ENCODE results near the gene MAPRE2.

Gene MAPRE2

DNA sequence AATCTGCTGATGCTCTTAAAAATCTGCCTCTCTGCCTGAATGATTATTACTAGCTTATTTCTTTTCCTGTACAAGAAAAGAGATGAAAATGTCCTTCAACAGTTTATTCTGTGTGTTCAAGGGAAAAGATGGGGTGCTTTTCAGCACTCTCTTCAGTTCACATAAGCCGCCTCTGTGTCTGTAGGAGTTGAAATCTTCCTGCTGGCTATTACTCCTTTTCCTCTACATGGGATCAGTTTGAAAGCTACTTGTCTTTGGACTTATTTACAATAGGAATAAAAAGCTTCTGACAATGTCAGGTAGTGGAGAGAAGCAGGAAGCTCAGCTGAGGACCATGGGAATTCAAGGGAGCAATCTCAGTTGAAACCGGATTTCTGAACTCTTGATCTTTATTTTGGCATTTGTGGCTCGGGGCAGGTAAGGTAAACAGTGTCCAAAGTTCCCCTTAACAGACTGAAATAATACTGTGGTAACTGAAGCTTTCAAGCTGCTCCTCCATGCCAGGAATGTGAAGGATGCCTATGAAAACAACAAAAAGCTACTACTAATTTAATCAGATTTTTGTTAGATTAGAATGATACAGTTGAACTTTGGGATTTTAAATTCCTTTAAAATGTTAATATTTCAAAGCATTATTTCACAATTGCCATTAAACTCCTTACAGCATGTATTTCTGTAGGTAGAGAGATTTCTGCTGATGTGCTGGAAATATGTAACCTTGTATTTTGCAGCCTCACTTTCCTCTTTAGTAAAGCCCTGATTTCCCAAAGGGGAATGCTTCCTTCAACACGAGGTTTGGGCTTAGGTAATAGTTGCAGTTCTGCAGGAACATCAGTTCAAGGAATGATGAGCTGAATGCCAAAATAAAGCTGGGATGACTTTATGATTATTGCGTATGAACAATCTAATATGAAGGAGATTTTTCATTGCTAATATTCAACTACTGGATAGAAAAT lies 43.6 kb downstream of the MAPRE2 start:
- TF ChIP-seq, protein P1, sequence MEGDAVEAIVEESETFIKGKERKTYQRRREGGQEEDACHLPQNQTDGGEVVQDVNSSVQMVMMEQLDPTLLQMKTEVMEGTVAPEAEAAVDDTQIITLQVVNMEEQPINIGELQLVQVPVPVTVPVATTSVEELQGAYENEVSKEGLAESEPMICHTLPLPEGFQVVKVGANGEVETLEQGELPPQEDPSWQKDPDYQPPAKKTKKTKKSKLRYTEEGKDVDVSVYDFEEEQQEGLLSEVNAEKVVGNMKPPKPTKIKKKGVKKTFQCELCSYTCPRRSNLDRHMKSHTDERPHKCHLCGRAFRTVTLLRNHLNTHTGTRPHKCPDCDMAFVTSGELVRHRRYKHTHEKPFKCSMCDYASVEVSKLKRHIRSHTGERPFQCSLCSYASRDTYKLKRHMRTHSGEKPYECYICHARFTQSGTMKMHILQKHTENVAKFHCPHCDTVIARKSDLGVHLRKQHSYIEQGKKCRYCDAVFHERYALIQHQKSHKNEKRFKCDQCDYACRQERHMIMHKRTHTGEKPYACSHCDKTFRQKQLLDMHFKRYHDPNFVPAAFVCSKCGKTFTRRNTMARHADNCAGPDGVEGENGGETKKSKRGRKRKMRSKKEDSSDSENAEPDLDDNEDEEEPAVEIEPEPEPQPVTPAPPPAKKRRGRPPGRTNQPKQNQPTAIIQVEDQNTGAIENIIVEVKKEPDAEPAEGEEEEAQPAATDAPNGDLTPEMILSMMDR (IDR thresholded peaks at IDR 0.05; ENCODE audit: borderline replicate concordance, control extremely low read depth, extremely low read depth, insufficient read depth, missing control alignments), result no peak
- DNase-seq (ENCODE audit: low spot score), result no peak
- in situ Hi-C loops (cut with MboI; ENCODE audit: low sequenced_read_pairs, unreplicated experiment), result no loop called here

DNA sequence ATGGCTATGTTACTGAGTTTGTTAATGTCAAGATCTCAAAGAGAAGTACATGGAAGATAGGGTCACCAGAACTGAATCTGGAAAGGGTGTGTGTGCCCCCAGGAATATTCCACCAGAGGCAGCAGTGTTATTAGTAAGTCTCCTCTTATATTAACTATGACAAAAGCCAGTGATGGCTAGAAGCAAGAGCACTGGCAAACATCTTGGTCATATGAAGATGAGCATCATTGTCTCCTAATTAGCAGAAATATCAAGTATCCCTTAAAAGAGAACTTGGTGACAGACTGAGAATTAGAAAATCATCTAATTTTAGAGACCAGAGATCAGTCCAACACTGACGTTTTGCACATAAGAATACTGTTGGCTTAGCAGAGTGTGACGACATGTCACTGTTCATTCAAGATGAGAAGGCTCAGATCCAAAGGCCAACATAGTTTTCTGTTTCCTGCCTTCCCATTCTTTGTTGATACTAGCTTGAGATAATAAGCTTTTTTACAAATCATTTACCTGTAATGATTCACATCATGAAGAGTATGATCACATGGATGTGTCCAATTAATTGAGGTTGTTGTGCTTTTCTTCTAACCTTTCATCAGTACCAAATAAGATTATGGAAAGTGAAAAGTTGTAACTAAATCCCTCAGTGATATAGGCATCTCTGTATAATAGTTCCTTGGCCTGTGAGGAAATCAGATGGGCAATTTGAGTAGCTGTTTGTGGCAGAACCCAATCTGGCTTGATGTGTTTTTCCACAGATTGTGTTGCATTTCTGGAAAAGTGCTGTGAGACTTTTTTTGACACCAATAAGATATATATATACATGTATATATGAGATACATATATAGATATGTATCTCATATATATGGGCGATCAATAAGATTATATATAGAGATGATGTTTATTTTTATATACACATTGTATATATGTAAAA lies 44.5 kb downstream of the MAPRE2 start:
- TF ChIP-seq, protein P1 (IDR thresholded peaks at IDR 0.05; ENCODE audit: borderline replicate concordance, control extremely low read depth, extremely low read depth, insufficient read depth, missing control alignments), result no peak
- in situ Hi-C loops (cut with MboI; ENCODE audit: low sequenced_read_pairs, unreplicated experiment), result no loop called here
- DNase-seq (ENCODE audit: low spot score), result no peak

DNA sequence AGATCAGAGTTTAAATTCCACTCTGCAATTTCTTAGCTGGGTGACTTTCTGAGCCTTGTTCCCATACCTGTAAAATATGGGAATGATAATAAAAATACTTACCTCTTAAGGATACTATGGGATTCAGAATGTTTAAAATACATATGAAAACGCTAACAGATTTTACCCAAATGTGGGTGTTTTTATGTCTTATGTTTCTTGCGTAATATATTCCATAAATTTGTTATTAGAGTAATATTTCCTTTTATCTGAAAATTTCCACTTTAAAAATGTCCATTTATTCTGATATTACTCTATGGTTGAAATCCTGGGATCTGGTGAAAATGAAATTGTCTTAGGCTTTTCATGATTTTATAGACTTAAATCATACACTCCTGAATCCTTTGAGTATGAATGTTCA lies 45.5 kb downstream of the MAPRE2 start:
- no peak for DNase-seq (ENCODE audit: low spot score)
- in situ Hi-C loops (cut with MboI; ENCODE audit: low sequenced_read_pairs, unreplicated experiment), result no loop called here
- TF ChIP-seq, protein P1 (IDR thresholded peaks at IDR 0.05; ENCODE audit: borderline replicate concordance, control extremely low read depth, extremely low read depth, insufficient read depth, missing control alignments), result no peak

DNA sequence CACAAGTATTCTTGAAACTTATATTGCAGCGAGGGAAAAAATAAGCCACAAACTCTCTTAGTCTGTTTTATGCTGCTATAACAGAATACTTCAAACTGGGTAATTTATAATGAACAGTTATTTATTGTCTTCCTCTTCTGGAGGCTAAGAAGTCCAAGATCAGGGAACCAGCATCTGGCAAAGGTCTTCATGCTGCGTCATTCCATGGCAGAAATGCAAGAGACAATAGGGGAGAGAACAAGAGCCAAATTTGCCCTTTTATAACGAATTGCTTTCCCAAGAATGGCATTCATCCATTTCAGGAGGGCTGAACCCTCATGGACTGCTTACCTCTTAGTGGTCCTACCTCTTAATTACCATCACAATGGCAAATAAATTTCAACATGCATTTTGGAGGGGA lies 46.5 kb downstream of the MAPRE2 start:
- TF ChIP-seq, protein P1 (IDR thresholded peaks at IDR 0.05; ENCODE audit: borderline replicate concordance, control extremely low read depth, extremely low read depth, insufficient read depth, missing control alignments), result no peak
- in situ Hi-C loops (cut with MboI; ENCODE audit: low sequenced_read_pairs, unreplicated experiment), result no loop called here

DNA sequence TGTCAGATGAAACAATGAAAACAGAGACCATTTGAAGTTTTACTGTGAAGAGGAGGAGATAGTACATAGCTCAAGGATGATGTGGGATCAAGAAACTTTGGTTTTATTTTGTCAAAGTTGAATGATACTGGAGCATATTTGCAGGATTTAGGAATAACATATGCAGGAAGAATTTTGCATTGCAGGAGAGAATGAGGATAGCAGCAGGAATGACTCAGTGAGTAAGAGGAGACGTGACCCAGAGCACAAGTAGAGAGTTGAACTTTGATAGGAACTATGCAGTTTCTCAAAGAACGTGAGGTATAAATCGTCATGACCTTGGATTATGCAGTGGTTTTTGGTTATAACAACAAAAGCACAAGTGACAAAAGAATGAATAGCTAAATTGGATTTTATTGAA lies 47.7 kb downstream of the MAPRE2 start:
- DNase-seq (ENCODE audit: low spot score), result no peak
- in situ Hi-C loops (cut with MboI; ENCODE audit: low sequenced_read_pairs, unreplicated experiment), result no loop called here
- TF ChIP-seq, protein P1 (IDR thresholded peaks at IDR 0.05; ENCODE audit: borderline replicate concordance, control extremely low read depth, extremely low read depth, insufficient read depth, missing control alignments), result no peak

More for the DNA sequence above, 46.5 kb downstream of the MAPRE2 start:
- no peak for DNase-seq (ENCODE audit: low spot score)

DNA sequence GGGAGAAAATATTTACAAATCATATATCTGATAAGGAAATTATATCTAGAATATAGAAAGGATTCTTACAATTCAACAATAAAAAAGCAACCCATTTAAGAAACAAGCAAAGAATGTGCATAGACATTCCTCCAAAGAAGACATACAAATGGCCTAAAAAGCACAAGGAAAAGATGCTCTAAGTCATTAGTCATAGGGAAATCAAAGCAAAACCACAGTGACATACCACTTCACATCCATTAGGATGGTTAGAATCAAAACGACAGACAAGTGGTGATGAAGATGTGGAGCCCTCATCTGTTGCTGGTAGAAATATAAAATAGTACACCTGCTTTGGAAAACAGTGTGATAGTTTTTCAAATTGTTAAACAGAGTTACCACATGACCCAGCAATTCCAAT lies 48.2 kb downstream of the MAPRE2 start:
- TF ChIP-seq, protein P1 (IDR thresholded peaks at IDR 0.05; ENCODE audit: borderline replicate concordance, control extremely low read depth, extremely low read depth, insufficient read depth, missing control alignments), result no peak
- in situ Hi-C loops (cut with MboI; ENCODE audit: low sequenced_read_pairs, unreplicated experiment), result no loop called here
- DNase-seq (ENCODE audit: low spot score), result no peak
